Skin epidermis (tissue), 12 donors: Measurements from ENCODE around the gene LDHAL6A.
"Not testable (repeated sequence)": the region's sequence is repeated elsewhere in the genome, so short reads cannot be mapped to it uniquely, and the experiment has no call there.

Source experiments
- H3K27ac ChIP-seq, 21 experiments: fragments of 200-600 bp; sonication (generic) in 11 of 21; one replicate each; pipeline ENCODE4 v1.5.0; 2020; ENCODE audit warnings: mild to moderate bottlenecking in 3 of 21, inconsistent platforms in 2 of 21, moderate library complexity in 2 of 21
- H3K4me3 ChIP-seq, 7 experiments: fragments of 200-600 bp; sonication (generic) in 2 of 7; one replicate each; pipeline ENCODE4 v1.5.0; 2020; ENCODE audit warnings: inconsistent platforms in 2 of 7, mild to moderate bottlenecking in 2 of 7, moderate library complexity in 1 of 7

The LDHAL6A gene

DNA sequence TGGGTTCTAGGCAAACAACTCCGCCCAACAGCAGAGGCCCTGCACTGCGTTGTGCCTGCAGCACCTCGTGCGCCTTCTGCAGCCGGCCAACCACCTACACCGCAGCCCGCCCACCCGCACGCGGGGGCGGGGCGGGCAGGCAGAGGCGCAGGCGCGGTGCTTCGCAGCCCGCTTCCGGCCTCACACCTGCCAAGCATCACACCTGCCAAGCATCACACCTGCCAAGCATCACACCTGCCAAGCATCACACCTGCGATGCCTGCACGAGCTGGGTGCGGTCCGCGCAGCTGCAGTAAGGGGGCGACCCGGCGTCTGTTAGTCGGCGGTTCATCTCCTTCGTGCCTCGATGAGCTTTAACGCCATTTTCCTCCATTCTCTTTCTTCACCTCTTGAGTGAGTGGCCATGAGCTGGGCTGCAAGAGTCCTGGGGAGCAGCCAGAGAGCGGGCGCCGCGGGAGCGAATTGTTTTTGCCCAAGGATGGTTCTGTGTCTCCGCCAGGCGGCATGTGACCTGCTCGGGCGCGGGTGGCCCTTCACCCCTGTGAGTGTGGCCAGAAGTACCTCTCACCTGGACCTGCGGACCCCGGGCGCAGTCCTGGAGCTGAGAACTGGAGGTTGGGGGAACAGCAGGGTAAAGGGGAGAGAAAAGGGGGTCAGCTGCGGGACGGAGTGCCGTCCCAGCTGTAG lies at the start of gene LDHAL6A:
Gene LDHAL6A, plus strand, starts transcription at position 171 of the 687 bp plus-strand sequence. CDS start 825 bp downstream, outside the sequence.
- H3K27ac ChIP-seq = no peak within 1 kb of the TSS
- H3K4me3 ChIP-seq = no peak within 1 kb of the TSS

DNA sequence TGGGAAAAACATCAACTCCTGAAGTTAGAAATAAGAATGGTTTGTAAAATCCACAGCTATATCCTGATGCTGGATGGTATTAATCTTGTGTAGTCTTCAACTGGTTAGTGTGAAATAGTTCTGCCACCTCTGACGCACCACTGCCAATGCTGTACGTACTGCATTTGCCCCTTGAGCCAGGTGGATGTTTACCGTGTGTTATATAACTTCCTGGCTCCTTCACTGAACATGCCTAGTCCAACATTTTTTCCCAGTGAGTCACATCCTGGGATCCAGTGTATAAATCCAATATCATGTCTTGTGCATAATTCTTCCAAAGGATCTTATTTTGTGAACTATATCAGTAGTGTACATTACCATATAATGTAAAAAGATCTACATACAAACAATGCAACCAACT lies 48.3 kb upstream of the LDHAL6A start:
- H3K27ac ChIP-seq = peak overlapping the region in 1 of 21 experiments; percentile 17
- not testable (repeated sequence) for H3K4me3 ChIP-seq

DNA sequence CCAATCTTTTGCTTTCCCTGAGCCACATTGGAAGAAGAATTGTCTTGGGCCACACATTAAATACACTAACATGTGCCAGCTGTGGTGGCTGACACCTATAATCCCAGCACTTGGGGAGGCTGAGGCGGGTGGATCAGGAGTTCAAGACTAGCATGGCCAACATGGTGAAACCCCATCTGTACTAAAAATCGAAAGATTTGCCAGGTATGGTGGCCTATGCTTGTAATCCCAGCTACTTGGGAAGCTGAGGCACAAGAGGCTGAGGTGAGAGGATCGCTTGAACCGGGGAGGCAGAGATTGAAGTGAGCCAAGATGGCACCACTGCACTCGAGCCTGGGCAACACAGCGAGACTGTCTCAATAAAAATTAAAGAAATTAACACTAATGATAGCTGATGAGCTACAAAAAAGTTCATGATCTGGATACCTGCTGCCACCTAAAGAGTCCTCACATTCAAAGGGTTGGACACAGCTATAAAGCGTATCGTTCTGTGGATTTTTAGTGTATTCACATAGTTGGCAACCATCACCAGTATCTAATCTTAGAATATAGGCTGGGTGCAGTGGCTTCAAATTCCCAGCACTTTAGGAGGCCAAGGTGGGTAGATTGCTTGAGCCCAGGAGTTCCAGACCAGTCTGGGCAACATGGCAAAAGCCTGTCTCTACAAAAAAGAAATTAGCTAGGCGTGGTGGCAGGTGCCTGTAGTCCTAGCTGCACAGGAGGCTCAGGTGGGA lies 46.9 kb upstream of the LDHAL6A start:
- peak overlapping the region in 1 of 21 experiments; percentile 2 for H3K27ac ChIP-seq
- no peak overlapping the region for H3K4me3 ChIP-seq

DNA sequence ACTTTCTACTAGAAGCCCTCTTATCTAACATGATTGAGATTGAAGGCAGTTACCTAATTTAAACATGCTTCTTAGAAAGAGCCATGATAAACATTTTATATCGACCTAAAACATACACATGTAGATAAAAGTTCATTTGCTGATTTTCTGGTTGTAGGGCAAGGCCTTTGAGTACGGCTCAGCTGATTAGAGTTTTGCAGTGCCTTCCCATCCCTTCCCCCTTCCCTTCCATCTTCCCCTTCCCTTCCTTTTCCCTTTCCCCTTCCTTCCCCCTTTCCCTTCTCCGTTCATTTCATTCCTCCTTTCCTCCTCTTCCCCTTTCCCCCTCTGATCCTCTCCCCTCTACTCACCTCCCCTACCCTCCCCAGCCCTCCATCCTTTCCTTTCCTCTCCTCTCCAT lies 39.2 kb upstream of the LDHAL6A start:
- no peak overlapping the region for H3K27ac ChIP-seq
- H3K4me3 ChIP-seq = no peak overlapping the region

DNA sequence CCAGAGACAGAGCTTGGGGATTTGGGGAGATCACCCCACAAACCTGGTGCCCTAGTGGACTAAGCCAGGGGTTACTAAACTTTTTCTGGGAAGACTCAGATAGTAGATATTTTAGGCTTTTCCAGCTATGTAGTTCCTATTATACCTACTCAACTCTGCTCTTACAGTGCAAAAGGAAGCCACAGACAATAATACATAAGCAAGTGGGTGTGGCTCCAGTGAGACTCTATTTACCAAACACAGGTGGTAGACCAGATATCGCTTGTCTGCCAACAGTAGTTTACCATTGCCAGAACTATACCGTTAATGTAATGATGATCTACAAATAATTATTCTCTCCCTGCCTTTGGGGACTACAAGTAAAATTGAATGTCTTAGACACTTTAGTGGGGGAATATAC lies 36.6 kb upstream of the LDHAL6A start:
- H3K4me3 ChIP-seq = no peak overlapping the region
- no peak overlapping the region for H3K27ac ChIP-seq

DNA sequence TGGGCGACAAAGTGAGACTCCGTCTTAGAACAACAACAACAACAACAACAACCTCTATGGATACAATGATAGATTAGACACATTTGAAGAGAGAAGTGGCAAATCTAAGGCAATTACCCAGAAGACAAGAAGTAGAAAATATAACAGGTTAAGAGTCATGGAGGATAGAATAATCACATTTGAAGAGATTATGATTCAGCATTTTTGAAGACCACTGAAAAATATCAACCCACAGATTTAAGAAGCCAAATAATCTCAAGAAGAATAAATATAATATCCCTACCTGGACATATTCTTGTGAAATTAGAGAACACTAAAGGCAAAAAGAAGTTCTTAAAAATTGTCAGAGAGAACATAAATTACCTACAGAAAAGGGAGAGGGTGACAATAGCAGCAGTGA lies 35.6 kb upstream of the LDHAL6A start:
- no peak overlapping the region for H3K4me3 ChIP-seq
- no peak overlapping the region for H3K27ac ChIP-seq

DNA sequence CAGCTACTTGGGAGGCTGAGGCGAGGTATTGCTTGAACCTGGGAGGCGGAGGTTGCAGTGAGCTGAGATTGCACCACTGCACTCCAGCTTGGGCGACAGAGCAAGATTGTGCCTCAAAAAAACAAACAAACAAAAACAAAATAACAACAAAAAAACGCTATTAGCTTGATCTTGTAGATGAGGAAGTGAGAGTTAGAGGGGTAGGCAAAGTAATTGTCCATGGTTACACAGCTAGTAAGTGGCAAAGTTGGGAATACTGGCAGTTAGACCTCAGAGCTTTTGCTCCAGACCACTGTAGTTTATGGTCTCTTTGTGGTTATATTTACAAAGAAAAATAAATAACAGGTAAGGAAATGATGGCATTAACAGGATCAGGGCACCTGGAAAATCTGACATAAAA lies 28.4 kb upstream of the LDHAL6A start:
- Histone ChIP-seq H3K27ac (no peak overlapping the region), H3K4me3 (no peak overlapping the region)

DNA sequence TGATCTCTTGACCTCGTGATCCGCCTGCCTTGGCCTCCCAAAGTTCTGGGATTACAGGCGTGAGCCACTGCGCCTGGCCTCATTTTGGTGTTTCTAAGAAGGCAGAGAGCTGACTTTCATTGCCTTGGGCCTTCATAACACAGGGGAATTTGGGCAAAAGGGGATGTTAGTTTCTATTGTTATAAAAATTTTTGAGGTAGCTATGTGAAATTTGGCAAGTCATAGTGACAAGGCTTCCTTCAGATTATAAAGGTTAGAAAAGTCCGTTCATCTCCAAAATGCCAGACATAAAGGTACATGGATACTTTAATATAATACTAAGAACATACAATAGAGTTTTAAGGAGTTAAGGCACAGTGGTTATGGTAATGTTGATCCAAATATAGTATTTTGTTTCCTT lies 26.3 kb upstream of the LDHAL6A start:
- Histone ChIP-seq H3K4me3 (no peak overlapping the region), H3K27ac (no peak overlapping the region)

DNA sequence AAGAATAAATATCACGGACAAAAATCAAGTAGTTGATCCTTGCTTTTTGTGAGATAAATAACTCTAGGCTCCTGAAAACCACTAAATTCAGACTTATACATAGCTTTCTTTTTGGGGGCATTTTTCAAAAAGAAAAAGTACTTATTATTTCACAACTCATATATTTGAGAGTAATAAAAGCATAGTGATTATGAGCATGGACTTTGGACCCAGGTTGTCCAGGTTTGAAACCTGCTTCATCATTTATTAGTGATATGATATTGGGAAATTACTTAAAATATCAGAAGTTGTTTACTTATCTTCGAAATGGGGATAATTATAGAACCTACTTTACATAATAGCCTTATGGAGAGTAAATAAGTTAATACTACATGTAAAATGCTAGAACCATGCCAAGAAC lies 17.0 kb upstream of the LDHAL6A start:
- Histone ChIP-seq H3K27ac (no peak overlapping the region), H3K4me3 (no peak overlapping the region)

DNA sequence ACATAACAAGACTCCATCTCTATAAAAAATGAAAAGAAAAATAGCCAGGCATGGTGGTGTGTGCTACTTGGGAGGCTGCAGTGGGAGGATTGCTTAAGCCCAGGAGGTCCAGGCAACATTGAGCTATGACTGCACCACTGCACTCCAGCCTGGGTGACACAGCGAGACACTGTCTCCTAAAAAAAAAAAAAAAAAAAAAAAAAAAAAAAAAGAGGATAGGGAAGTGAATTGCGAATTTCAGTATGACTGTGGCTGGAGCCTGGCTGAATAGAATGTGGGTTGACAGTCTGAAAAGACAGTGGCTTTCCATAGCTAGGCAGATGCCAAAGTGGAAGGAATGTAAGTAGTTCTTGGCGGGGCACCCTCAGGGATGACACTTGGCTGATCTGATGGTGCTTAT lies 6.4 kb upstream of the LDHAL6A start:
- no peak overlapping the region for H3K27ac ChIP-seq
- H3K4me3 ChIP-seq = no peak overlapping the region

DNA sequence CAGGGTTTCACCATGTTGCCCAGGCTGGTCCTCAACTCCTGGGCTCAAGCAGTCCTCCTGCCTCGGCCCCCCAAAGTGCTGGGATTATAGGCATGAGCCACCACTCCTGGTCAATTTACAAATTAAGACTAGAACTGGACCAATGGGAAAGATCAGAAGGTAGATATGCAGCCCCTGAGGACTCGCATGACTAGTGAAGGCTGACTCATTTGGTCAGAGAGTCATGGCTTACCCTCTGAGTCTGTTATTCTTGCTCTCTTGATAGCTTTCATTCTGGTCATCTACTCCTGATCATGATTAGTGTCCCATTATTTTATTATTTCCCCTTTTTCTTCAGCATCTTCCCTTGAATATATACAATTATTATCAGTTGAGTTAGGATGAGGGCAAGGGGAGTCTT lies 2.7 kb upstream of the LDHAL6A start:
- no peak overlapping the region for H3K27ac ChIP-seq
- H3K4me3 ChIP-seq = no peak overlapping the region

DNA sequence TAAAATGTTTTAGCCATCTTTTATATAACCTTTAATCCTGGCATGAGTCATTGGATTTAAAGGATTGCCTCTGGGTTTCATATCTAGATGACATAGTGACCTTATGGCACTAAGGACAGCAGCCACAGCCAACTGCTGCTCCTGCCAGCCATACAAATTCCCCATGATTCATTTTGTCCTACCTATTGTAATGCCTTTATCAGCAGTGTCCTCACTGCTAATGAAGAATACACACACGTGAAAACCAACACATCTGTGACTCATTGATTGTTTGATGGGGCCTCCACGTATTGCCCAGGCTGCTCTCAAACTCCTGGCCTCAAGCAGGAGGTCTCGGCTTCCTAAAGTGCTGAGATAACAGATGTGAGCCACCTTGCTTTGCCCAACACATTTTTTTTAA lies 1.8 kb downstream of the LDHAL6A start:
- Histone ChIP-seq H3K4me3 (no peak overlapping the region), H3K27ac (no peak overlapping the region)

DNA sequence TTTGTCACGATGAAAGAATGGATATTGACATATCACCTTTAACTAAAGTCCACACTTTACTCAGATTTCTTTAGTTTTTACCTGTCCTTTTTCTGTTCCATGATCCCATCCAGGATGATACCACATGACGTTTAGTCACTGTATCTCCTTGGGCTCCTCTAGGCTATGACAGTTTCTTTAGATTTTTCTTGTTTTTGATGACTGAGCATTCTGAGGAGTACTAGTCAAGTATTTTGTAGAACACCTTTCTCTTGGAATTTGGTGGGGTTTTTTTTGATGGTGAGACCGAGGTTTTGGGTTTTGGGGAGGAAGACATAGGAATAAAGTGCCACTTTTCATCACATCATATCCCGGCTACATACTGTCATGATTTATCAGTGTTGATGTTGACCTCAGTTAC lies 4.0 kb downstream of the LDHAL6A start:
- H3K4me3 ChIP-seq = no peak overlapping the region
- no peak overlapping the region for H3K27ac ChIP-seq

DNA sequence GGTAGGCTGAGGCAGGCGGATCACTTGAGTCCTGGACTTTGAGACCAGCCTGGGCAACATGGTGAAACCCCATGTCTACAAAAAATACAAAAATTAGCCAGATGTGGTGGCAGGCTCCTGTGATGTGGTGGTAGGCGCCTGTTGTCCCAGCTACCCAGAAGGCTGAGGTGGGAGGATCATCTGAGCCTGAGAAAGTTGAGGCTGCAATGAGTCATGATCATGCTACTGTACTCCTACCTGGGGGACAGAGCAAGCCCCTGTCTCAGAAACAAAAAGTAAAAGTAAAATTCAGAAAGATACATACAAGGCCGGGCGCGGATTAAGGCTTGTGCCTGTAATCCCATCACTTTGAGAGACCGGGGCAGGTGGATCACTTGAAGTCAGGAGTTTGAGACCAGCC lies 6.3 kb downstream of the LDHAL6A start:
- Histone ChIP-seq H3K4me3 (no peak overlapping the region), H3K27ac (no peak overlapping the region)

DNA sequence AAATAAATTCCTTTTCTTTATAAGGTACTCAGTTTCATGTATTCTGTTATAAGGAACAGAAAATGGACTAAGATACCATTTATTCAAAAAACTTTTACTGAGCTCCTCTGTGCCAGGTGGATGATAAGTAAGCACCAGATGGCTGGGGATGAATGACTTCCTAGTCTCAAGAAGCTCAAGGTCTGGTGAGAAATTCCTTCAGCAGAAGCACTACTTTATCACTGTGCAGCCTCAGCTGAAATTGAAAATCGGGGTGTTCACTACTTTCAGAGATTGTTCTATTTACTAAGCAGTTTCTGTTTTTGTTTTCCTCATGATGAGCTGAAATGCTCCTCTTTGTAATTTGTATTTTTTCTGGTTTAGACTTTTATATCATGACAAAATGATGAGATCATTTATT lies 7.8 kb downstream of the LDHAL6A start:
- no peak overlapping the region for H3K27ac ChIP-seq
- no peak overlapping the region for H3K4me3 ChIP-seq

DNA sequence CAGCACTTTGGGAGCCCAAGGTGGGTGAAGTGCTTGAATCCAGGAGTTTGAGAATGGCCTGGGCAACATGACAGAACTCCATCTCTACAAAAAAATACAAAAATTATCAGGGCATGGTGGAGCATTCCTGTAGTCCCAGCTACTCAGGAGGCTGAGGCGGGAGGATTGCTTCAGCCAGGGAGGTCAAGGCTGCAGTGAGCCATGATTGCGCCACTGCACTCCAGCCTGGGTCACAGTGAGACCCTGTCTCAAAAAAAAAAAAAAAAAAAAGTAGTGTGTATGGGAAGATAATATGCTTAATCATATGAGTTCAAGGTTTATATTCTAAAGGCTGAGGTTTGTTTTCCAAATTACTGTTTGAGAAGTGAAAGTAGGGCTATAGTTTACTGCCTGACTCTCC lies 10.7 kb downstream of the LDHAL6A start:
- H3K4me3 ChIP-seq = no peak overlapping the region
- H3K27ac ChIP-seq = no peak overlapping the region

DNA sequence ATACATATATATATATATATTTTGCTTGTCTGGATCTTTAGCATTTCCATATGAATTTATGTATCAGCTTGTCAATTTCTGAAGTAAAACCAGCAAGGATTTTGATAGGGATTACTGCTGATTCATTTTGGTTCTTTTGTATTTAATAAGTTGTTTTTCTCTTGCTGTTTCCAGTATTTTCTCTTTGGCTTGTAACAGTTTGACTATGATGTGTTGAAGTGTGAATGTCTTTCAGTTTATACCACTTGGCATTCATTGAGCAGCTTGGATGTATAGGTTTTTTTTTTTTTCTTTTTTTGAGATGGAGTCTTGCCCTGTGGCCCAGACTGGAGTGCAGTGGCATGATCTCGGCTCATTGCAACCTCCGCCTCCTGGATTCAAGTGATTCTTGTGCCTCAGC lies 12.4 kb downstream of the LDHAL6A start:
- Histone ChIP-seq H3K4me3 (no peak overlapping the region), H3K27ac (no peak overlapping the region)

DNA sequence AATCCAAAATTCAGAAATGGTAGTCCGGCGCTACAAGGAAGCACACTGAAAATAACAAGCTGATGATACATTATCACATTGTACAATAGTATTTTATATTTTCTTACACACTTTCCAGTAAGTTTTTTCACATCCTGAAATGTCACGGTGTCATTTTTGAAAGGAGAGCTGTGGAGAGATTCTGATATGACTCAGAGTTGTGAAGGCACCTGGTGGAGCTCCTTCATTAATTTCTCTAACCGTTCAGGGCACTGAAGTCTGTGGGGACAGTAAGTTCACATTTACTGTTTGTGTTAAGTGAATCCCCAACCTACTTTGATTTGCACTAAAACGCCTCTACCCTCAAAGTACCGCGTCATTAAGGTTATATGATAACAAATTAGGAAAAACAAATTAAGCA lies 13.3 kb downstream of the LDHAL6A start:
- Histone ChIP-seq H3K27ac (no peak overlapping the region), H3K4me3 (no peak overlapping the region)

DNA sequence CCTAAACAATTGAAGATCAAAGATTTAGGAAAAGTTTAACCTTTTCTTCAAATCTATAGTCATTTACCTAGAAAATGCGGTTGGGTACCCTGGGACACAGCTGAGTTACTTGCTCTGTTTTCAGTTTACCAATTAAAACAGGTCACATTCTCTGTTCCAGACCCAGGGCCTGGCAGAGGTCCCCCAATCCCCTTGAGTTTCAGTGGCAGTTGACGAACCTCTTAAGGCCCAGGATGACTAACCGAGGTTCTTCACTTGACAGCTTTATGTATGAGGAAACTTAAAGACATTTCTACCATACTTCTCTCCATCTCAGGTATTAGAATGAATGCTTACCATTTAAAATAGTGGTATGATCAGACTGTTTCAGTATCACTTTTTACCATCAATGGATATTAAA lies 16.3 kb downstream of the LDHAL6A start:
- H3K4me3 ChIP-seq = no peak overlapping the region
- no peak overlapping the region for H3K27ac ChIP-seq

DNA sequence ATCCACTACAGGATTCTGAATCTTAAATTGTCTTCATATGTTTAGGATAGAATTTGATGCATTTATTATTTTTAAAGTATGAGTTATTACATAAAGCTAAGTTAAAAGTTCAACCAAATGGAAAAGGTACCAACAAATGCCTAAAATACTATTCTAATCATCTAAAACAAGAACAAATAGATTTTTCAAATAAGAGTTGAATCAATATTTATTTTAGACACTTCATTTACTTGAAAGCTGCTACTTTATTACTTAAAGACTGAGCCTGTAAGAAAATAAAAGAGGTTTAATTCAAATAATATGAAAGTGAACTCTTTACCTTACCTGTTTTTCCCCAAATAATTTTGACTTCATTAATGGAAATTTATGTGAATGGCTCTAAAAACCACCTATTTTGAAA lies 16.9 kb downstream of the LDHAL6A start:
- H3K27ac ChIP-seq = no peak overlapping the region
- no peak overlapping the region for H3K4me3 ChIP-seq

DNA sequence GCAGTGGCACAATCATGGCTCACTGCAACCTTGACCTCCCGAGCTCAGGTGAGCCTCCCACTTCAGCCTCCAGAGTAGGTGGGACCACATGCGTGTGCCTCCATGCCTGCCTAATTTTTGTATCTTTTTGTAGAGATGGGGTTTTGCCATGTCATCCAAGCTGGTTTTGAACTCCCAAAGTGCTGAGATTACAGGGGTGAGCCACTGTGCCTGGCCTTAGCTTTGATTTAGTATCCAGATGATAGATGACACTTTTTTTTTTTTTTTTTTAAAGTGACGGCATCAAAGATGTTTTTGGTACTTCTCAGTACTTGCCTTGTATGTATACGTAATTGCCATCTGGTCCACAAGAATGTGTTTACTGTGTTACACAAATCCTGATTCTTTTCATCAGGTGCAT lies 23.4 kb downstream of the LDHAL6A start:
- H3K4me3 ChIP-seq = no peak overlapping the region
- no peak overlapping the region for H3K27ac ChIP-seq
